GM12878 (cell line): Measurements from ENCODE around the gene THTPA.

Experiments
- BACH1 ChIP-seq: fragments of 450-650 bp; IDR thresholded peaks from 2 replicates; pipeline ENCODE4 v1.6.1; 2017; ENCODE audit warnings: mild to moderate bottlenecking, borderline replicate concordance
- CREM ChIP-seq: IDR thresholded peaks from 2 replicates; pipeline ENCODE4 v1.6.1; 2014; ENCODE audit warnings: antibody characterized with exemption, low read depth
- CTCF ChIP-seq, 3 experiments: IDR thresholded peaks in 2 of 3; conservative IDR thresholded peaks in 1 of 3; 2 replicates each; pipeline ENCODE4 v1.5.1; 2011; ENCODE audit warnings: low read depth in 3 of 3, low read length in 3 of 3, mild to moderate bottlenecking in 3 of 3, control low read depth in 2 of 3, moderate library complexity in 2 of 3, inconsistent platforms in 1 of 3, mixed read lengths in 1 of 3; ENCODE audit not compliant: control insufficient read depth in 2 of 3, insufficient read depth in 1 of 3; ENCODE audit errors: extremely low read depth in 1 of 3
- DPF2 ChIP-seq: fragments of 450-650 bp; IDR thresholded peaks from 2 replicates; pipeline ENCODE4 v1.6.1; 2017; ENCODE audit warnings: mild to moderate bottlenecking
- ELK1 ChIP-seq: IDR thresholded peaks from 2 replicates; pipeline ENCODE4 v1.6.1; 2012; ENCODE audit warnings: low read depth, low read length, improper control_type of control experiment
- EZH2 ChIP-seq: IDR thresholded peaks from 2 replicates; pipeline ENCODE4 v1.6.1; 2012; ENCODE audit warnings: low read depth, mild to moderate bottlenecking, control low read depth, inconsistent platforms, low read length, borderline replicate concordance; ENCODE audit not compliant: control insufficient read depth
- HDAC2 ChIP-seq: fragments of 200-600 bp; sonication (generic); IDR thresholded peaks from 2 replicates; pipeline ENCODE4 v1.6.1; 2017
- PAX5 ChIP-seq: IDR thresholded peaks from 2 replicates; pipeline ENCODE4 v1.6.1; 2011; ENCODE audit warnings: low read depth, low read length, borderline replicate concordance
- PKNOX1 ChIP-seq: fragments of 450-650 bp; IDR thresholded peaks from 2 replicates; pipeline ENCODE4 v1.6.1; 2016; ENCODE audit warnings: mild to moderate bottlenecking
- SPI1 ChIP-seq: IDR thresholded peaks from 2 replicates; pipeline ENCODE4 v1.6.1; 2011; ENCODE audit warnings: low read depth, mild to moderate bottlenecking, low read length, moderate library complexity, borderline replicate concordance; ENCODE audit not compliant: insufficient read depth
- TCF3 ChIP-seq: IDR thresholded peaks from 2 replicates; pipeline ENCODE4 v1.6.1; 2012; ENCODE audit warnings: low read depth, mild to moderate bottlenecking, low read length, borderline replicate concordance; ENCODE audit not compliant: insufficient read depth
- YY1 ChIP-seq: IDR thresholded peaks from 2 replicates; pipeline ENCODE4 v1.6.1; 2011; ENCODE audit warnings: low read depth, mild to moderate bottlenecking, low read length
- ZBTB11 ChIP-seq: fragments of 450-650 bp; formaldehyde crosslinking; IDR thresholded peaks from 2 replicates; pipeline ENCODE4 v1.5.0; 2022; ENCODE audit warnings: mild to moderate bottlenecking, missing genetic modification characterization
- ZBTB33 ChIP-seq: fragments of 450-650 bp; IDR thresholded peaks from 2 replicates; pipeline ENCODE4 v1.6.1; 2017; ENCODE audit warnings: mild to moderate bottlenecking

GRCh38 chr14:23565626-23566025 is 9.6 kb downstream of the THTPA start:
- TF ChIP-seq EZH2 (no peak), YY1 (no peak), CREM (no peak), SPI1 (no peak), TCF3 (no peak), PKNOX1 (no peak), CTCF (IDR thresholded peaks at IDR 0.05 in 2 of 3, conservative IDR thresholded peaks at IDR 0.05 in 1 of 3; ENCODE audit: control insufficient read depth in 2 of 3, extremely low read depth in 1 of 3, insufficient read depth in 1 of 3, low read depth in 3 of 3, low read length in 3 of 3) (no peak), ZBTB11 (CRISPR knock-in tag) (no peak), BACH1 (no peak), PAX5 (no peak), ZBTB33 (no peak), HDAC2 (no peak), ELK1 (no peak), DPF2 (no peak)
